ENCODE data around the gene ANKRD44. TPM values are rescaled to one million over a fixed set of nuclear protein-coding genes. Genes with fewer than 3 reads are reported as not detected.

ANKRD44 gene
- total and polyA plus RNA-seq, 2 of the 8 experiments (the other 6 are each of a cell fraction or from before 2014, with no cell fraction given) = 1.2 to 1.3 TPM

DNA sequence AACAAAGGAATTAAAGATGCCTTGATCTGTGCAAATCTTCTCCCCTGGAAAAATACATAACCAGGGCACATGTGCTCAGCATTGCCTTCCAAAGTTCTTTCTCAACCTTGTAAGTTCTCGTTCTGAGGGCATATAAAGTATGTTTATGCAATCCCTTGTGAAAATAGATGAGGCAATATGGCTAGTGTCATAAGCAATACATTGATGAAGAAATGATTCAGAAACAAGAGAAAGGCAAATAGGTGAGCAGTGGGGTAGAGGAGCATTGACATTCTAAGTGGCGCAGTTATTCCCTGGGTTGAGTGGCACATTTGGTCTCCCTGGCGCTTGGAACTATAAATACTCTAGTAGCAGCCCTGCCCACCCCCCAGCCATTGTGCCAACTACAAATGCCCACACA, 326.6 kb downstream of the ANKRD44 start:
- no peak overlapping the region for H4K8ac ChIP-seq (ENCODE audit: extremely low read depth, insufficient read depth, low read length)
- H4K20me1 ChIP-seq (replicated peaks in 1 of 2; ENCODE audit: control insufficient read depth in 1 of 2, insufficient read depth in 2 of 2, low read length in 2 of 2) = no peaks in the 10 kb centered on the region
- peaks cover 0 to 3% (median 2%) of the 10 kb centered on the region in 4 experiments; a peak in 3 of 7 replicates for H3K4me1 ChIP-seq (replicated peaks in 1 of 4; ENCODE audit: control insufficient read depth in 3 of 4, insufficient read depth in 4 of 4, low read length in 3 of 4)
- POLR2A ChIA-PET (ENCODE audit: partially characterized antibody) = no interaction called here
- 92% methylated on average over 3 of the region's 3 CpGs; no CpG with 5 or more reads in 1 of the 2 experiments for WGBS, 2 experiments (ENCODE audit: extremely low coverage in 1 of 2, insufficient coverage in 1 of 2, insufficient read length in 1 of 2, insufficient replicate concordance in 2 of 2, low coverage in 1 of 2, low lambda C conversion rate in 2 of 2, missing lambda C conversion rate in 1 of 2)
- H3K23ac ChIP-seq (ENCODE audit: insufficient read length) = no peak overlapping the region
- no peak overlapping the region for H2BK12ac ChIP-seq (ENCODE audit: low read depth, low read length)
- no peaks in the 10 kb centered on the region for H3K79me2 ChIP-seq (ENCODE audit: control insufficient read depth in 1 of 2, insufficient read depth in 2 of 2, low read length in 2 of 2)
- H3K4me3 ChIP-seq (ENCODE audit: extremely low read depth in 1 of 4, insufficient read depth in 2 of 4, low read depth in 3 of 4, low read length in 4 of 4) = no peak overlapping the region
- DNase-seq (ENCODE audit: low read depth in 1 of 2, low spot score in 2 of 2) = no peak
- no peak overlapping the region for H2BK120ac ChIP-seq (replicated peaks; ENCODE audit: low read depth, low read length)
- no peak overlapping the region for H4K91ac ChIP-seq (replicated peaks; ENCODE audit: insufficient read length, low read length)
- no peak for FAIRE-seq
- H3K79me1 ChIP-seq (ENCODE audit: low read depth, low read length) = no peaks in the 10 kb centered on the region
- H3K18ac ChIP-seq (ENCODE audit: extremely low read depth, low read length) = no peak overlapping the region
- H2BK15ac ChIP-seq (ENCODE audit: low read length) = no peak overlapping the region
- H3K56ac ChIP-seq (replicated peaks; ENCODE audit: insufficient read length, low read depth, low read length) = no peak overlapping the region
- no peak overlapping the region for H3K4me2 ChIP-seq (ENCODE audit: insufficient read depth in 1 of 2, low read depth in 2 of 2, low read length in 2 of 2)
- H3K4ac ChIP-seq (replicated peaks; ENCODE audit: insufficient read length, low read depth, low read length) = no peak overlapping the region
- no peak overlapping the region for H2AK5ac ChIP-seq (ENCODE audit: low read depth, low read length)
- no peaks in the 10 kb centered on the region for H3K9me3 ChIP-seq (ENCODE audit: insufficient read depth in 2 of 2, low read depth in 1 of 2, low read length in 1 of 2)
- CTCF ChIA-PET (ENCODE audit: partially characterized antibody) = interaction anchor here (0.6 kb wide), 1 partner anchor 27 kb away, joined by 3 read pairs; no protein-coding TSS in a partner anchor
- no peak overlapping the region for H2BK20ac ChIP-seq (ENCODE audit: low read length)
- peak overlapping the region; percentile 17; the same call in 1 of the 2 replicates for H2AFZ ChIP-seq (ENCODE audit: low read length)
- no peak overlapping the region for H3K14ac ChIP-seq (ENCODE audit: insufficient read length)
- H3K23me2 ChIP-seq (ENCODE audit: low read depth, low read length) = no peaks in the 10 kb centered on the region
- H3K36me3 ChIP-seq (ENCODE audit: control insufficient read depth in 2 of 4, insufficient read depth in 4 of 4, low read length in 3 of 4) = no peaks in the 10 kb centered on the region
- H4K5ac ChIP-seq (ENCODE audit: insufficient read length, low read depth, low read length) = no peak overlapping the region
- no peak overlapping the region for H3K27ac ChIP-seq (ENCODE audit: low read depth, low read length)
- H3K27me3 ChIP-seq (replicated peaks in 1 of 4; ENCODE audit: control insufficient read depth in 3 of 4, extremely low read depth in 1 of 4, insufficient read depth in 3 of 4, low read length in 3 of 4) = no peaks in the 10 kb centered on the region
- H3K9ac ChIP-seq (replicated peaks in 1 of 4; ENCODE audit: extremely low read depth in 1 of 4, low read depth in 3 of 4, low read length in 3 of 4) = no peak overlapping the region
- no peak overlapping the region for H2BK5ac ChIP-seq (ENCODE audit: low read depth, low read length)
- TF ChIP-seq SUZ12 (IDR thresholded peaks at IDR 0.05; ENCODE audit: low read length) (no peak), SAP30 (IDR thresholded peaks at IDR 0.05; ENCODE audit: insufficient read depth, insufficient replicate concordance, low read length) (no peak), EZH2 (IDR thresholded peaks at IDR 0.05; ENCODE audit: low read depth, low read length, severe bottlenecking) (no peak)

Measured in H1 (cell line).